ENCODE results near the gene VEGFA.

Gene VEGFA

DNA sequence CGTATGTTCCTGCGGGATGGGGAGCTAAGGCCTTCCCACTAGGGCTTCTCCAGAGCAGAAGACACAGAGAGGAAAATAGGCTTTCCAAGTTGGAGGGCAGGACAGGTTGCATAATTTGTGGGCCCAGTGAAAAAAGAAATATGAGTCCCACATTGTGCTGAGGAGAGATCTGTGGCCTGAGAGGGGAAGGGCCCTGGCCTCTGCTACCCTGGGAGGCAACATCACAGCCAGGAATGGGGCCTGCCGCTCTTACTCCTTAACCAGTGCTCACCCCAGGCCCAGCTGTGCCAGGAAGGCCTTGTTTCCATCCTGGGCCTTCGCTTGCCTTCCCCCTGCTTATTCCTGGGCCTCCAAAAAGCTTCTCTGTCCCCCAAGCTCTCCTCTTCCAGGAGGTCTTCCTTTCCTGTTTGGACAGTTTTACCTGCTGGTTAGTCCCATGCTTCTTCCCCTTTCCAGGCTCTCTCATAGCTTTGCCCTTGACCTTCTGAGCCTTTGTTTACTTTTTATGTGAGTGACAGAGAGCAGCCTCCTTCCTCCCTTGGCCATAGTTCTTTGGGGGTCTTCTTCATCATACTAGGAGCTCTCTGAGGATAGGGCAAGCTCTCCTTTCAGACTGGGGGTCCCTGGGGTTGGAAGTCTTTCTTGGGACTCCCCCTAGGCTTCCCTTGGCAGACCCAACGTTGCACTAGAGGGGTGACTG is 26.2 kb upstream of the VEGFA start:
- no peak for TF ChIP-seq GATA3 (IDR thresholded peaks at IDR 0.05; ENCODE audit: low read depth, low read length)
- no peak for TF ChIP-seq GATA2 (IDR thresholded peaks at IDR 0.05; ENCODE audit: low read depth, low read length)

DNA sequence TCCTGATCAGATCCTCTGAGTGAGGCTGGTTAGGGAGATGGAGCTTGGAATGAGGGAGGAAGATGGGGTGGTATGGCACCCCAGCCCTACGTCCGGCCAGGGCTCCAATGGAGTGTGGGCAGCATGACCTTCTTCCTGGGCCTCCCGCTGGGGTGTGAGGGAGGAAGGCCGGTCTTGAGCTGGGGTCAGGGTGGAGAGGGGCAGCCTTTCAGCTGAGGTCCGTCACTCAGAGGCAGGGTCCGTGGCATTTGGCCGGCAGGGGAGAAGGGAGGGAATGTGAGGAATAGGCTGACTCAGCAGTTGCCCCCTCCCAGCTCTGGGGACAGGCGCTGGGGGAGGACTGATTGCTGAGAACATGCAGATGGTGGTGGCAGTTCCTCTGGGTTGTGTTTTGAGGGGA is 25.5 kb upstream of the VEGFA start:
- TF ChIP-seq GATA3 (IDR thresholded peaks at IDR 0.05; ENCODE audit: low read depth, low read length) (no peak), GATA2 (IDR thresholded peaks at IDR 0.05; ENCODE audit: low read depth, low read length) (no peak)

DNA sequence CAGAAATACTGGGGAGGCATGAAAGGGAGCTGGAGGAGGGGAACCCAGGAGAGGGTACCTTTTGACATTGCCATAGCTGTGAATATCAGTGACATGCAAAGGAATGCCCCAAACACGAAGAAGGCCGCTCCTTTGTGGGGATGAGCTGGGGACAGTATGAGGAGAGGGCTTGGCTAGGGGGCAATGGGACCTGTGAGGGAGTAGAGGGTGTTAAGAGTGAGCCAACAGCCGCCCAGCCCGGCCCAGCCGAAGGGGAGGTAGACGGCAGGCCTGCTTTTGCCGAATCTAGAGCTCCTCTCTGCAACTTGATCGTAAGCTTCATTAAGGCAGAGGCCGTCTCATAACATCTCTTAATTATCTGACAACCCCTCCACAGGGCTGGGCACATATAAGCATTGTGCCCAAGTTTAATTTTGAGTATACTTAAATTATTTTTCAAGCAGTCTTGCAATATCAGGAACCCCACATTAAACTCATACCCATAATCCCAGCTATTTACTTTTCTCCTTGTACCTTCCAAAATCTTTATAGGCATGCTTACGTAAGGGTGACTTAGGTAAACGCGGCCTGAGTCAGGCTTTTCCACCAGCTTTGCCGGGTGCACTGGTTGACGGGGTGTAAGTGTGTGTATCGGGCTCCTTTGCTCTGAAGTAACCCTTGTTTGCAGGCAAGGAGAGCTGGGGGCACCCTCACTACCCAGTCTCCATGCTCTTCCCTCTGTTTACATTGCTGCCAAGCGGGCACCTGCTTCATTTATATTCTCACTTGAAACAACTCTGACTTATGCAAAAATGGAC is 24.9 kb upstream of the VEGFA start:
- TF ChIP-seq GATA2 (IDR thresholded peaks at IDR 0.05; ENCODE audit: low read depth, low read length) (no peak), GATA3 (IDR thresholded peaks at IDR 0.05; ENCODE audit: low read depth, low read length) (no peak)

DNA sequence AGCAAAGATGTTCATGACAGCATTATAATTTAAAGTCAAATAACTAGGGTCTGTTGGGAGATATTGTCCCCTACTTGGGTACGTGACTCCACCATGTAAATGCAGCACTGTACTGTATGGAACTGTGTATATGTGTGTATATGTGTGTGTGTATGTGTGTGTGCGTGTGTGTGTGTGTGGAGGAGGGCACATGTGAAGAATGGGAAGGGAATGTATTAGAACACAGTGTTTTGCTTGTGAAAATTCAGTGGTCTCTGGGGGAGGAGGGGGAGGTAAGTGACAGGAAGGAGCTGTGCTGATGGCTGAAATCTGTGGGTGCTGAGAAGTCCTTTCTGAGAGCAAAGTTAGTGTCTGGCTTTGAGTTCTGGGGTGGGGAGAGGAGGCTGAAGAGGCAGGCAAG is 23.9 kb upstream of the VEGFA start:
- TF ChIP-seq GATA2 (IDR thresholded peaks at IDR 0.05; ENCODE audit: low read depth, low read length) (no peak), GATA3 (IDR thresholded peaks at IDR 0.05; ENCODE audit: low read depth, low read length) (no peak)

DNA sequence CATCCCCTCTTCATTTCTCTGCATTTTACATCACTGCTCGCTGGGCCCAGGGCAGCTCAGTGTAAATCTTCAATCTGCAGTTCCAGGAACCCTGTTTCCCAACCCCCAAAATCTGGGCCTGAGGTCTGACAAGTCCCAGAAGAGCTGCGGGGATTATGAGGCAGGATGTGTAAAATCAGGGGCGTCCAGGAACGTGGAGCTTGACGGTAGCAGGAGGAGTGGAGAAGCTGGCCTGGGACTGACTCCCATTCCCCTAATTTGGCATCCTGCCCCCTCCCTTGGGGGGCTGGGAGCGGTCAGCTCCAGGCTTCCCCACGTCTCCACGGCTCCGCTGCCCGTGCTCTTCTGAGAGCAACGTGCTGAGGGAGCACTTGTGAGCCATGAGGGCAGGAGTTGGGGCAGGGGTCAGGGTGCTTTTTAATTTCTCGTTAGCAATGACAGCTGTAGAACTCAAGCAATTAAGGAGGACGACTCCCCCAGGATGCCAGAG is 23.4 kb upstream of the VEGFA start:
- TF ChIP-seq GATA2 (IDR thresholded peaks at IDR 0.05; ENCODE audit: low read depth, low read length): no peak
- TF ChIP-seq GATA3 (IDR thresholded peaks at IDR 0.05; ENCODE audit: low read depth, low read length): no peak

DNA sequence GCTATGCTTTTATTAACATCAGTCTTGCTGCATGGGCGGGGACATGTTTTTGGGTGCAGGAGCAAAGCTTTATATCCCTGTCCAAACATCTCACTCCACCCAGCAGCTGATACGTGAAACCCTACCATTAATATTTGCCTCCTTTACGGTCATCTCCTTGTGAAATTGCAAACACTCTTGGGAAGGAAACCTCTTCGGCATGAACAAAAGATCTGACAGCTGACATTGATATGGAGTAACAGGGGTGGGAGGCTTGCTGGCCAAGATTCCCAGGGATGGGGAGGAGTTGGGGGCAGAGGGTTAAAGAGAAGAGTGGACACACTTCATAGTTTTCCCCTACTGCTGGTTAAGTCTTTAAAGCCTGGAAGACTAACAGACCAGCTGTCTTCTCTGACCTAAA is 22.2 kb upstream of the VEGFA start:
- no peak for TF ChIP-seq GATA3 (IDR thresholded peaks at IDR 0.05; ENCODE audit: low read depth, low read length)
- no peak for TF ChIP-seq GATA2 (IDR thresholded peaks at IDR 0.05; ENCODE audit: low read depth, low read length)

DNA sequence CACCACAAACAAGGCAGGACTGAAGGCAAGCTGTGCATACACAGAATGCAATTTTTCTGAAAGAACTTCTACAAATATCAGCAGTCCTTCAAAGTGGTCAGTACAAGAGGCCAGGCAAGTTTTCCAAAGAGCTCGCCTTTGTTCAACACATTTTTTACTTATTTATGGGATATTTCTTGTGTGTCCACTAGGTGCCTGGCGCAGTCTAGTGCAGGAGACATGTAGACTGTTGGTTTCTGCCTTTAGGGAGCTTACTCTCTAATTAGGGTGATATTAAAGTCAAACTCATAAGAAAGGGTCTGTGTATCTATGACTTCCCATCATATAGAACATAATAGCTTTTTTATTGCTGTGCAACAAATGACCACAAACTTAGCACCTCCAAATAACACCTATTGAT is 21.2 kb upstream of the VEGFA start:
- TF ChIP-seq GATA2 (IDR thresholded peaks at IDR 0.05; ENCODE audit: low read depth, low read length): no peak
- TF ChIP-seq GATA3 (IDR thresholded peaks at IDR 0.05; ENCODE audit: low read depth, low read length): no peak

DNA sequence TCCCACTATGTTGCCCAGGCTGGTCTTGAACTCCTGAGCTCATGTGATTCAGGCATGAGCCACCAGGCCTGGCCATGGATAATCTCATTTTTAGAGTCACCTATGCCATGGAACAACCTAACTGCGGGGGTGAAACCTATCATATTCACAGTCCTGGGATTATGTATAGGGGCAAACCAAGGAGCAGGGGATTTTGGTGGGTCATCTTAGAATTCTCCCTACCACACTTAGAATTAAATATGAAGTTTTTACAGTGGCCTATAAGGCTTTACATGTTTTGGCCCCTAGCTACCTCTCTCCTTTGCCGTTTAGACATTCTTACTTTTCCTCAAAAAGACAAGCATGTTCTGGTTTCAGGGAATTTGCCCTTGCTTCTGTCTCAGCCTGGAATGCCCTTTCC is 20.6 kb upstream of the VEGFA start:
- TF ChIP-seq GATA3 (IDR thresholded peaks at IDR 0.05; ENCODE audit: low read depth, low read length): no peak
- TF ChIP-seq GATA2 (IDR thresholded peaks at IDR 0.05; ENCODE audit: low read depth, low read length): no peak

DNA sequence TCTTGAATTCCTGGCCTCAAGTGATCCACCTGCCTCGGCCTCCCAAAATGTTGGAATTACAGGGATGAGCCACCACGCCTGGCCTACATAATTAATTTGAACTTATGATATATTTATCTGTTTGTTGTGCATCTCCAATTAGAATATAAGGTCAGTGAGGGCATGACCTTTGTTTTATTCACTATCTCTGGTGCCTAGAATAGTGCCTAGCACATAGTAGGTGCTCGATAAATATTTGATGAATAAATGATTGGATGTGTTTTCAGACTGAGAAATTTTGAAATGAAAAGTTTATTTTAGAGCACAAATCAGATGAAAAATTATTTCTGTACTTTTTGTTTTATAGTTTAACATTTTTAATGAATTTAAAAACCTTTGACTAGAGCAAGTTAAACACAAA is 19.4 kb upstream of the VEGFA start:
- TF ChIP-seq GATA2 (IDR thresholded peaks at IDR 0.05; ENCODE audit: low read depth, low read length) (no peak), GATA3 (IDR thresholded peaks at IDR 0.05; ENCODE audit: low read depth, low read length) (no peak)

DNA sequence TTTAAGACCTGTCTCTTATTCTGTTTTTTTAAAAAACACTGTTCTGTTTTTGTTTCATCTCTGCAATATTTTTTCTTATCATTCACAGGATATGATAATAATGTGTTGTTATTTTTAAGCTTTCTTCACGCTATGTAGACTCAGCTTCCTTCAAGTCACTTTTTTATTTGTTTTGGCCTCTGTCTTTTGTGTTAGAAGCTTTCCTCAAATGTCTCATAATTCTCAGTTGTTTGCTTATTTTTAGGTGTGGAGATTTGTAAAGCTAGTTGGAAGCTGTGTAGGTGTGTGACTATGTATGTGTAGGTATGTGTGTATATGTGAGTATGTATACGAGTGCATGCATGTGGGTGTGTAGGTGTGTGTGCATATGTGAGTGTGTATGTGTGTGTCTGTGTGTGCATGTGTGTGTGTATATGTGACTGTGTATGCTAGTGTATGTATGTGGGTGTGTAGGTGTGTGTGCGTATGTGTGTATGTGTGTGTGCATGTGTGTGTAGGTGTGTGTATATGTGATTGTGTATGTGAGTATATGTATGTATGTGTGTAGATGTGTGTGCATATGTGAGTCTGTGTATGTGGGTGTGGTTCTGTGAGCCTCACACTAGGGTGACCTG is 16.3 kb upstream of the VEGFA start:
- TF ChIP-seq GATA3 (IDR thresholded peaks at IDR 0.05; ENCODE audit: low read depth, low read length): no peak
- TF ChIP-seq GATA2 (IDR thresholded peaks at IDR 0.05; ENCODE audit: low read depth, low read length): no peak

DNA sequence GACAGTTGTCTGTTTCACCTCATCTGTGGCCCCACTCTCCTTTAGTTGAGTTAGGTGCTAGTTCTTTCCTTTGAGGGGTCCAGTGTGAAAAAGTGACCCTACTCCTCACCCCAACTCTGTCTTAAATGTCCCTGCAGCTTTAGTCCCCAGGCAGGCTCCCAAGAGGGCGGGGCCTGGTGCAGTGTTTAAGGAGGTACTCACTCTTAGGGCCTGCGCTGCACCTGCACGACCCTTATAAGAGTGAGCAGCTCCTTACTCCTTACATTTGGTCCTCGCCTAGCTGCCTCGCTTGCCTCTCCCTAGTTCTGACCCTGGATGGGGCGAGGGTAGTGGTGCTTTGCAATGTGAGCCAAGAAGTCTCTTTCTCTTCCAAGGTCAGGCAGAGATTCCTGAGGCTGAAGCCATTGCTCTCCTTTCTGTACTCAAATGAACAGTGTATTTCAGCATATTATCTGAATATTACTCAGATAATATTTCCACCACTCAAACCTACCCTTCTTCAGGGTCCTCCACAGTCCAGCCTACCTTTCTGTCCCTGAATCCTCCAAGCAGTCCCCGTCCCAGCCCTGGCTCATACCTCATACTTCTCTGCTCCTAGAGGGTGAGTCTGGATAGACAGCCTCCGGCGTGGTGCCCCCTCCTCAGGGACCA is 11.9 kb upstream of the VEGFA start:
- no peak for TF ChIP-seq GATA2 (IDR thresholded peaks at IDR 0.05; ENCODE audit: low read depth, low read length)

DNA sequence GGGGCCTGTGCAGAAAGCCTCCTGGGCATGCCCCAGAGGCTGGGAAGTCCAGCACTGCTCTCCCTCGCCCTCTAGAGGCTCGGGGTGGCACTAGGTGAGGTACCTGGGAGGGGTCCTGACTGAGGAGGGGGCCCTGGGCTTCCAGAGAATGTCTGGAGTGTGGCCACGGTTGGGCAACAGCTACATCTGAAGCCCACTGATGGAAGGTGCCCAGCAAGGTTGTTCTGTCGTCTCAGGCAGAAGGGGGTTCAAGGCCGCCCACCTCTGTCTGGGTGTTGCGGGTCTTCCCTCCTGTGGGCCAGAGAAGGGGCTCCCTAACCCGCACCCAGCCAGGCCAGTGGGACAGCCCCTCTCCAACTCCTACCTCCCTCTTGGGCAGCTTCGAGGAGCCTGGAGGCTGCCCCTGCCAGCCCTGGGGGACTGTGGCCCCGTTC is 11.4 kb upstream of the VEGFA start:
- TF ChIP-seq GATA2 (IDR thresholded peaks at IDR 0.05; ENCODE audit: low read depth, low read length) (no peak), GATA3 (IDR thresholded peaks at IDR 0.05; ENCODE audit: low read depth, low read length) (no peak)

DNA sequence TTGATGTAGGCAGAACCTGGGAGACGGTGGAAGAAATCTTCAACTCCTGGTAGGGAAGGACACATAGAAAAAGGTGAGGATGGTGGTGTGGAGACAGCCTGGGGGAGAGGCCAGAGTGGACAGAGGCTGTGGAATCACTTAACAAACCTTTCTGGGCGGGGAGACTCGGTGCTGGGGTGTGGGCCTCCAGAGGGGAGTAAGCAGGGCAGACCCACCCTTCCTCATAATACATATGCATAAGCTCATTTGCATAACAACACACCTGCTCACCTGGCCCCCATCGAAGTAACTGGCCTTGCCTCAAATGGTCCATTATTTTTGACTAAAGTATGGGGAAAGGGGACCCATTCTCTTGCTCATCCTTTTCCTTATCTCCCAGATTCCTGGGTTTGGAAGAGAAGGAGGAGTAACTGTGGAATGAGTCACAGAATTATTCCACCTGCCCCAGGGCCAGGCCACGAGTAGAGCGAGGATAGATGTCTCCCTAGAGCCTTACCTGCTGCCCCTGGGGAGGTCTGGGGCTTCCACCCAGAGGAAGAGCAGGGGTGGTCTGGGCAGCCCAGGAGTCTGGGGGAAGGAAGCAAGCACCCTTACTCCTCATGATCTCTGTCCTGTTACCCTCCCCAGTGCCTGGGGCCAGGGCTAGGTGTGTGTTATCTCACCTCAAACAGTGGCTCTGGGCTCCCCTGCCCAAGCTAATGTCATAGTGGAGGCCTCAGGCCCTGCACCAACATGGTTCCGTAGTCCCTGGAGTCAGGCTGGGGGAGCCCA is 10.7 kb upstream of the VEGFA start:
- TF ChIP-seq GATA2 (IDR thresholded peaks at IDR 0.05; ENCODE audit: low read depth, low read length) (no peak), GATA3 (IDR thresholded peaks at IDR 0.05; ENCODE audit: low read depth, low read length) (no peak)

DNA sequence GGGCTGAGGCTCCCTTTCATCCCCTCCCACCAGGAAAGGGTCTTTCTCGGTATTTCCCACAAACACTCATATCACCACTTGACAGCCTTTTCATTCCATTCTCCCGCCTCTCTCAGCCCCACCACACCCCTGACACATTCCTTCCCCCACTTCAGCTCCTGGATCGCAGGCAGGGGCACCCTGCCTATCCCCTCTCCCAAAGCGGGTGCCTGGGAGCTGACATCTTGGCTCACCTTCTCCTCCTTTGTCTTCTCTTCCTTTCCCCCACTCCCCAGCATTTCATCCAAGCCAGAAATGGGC is 10.2 kb upstream of the VEGFA start:
- no peak for TF ChIP-seq GATA2 (IDR thresholded peaks at IDR 0.05; ENCODE audit: low read depth, low read length)
